ENCODE results near the gene RGS12. TPM values are rescaled to one million over a fixed set of nuclear protein-coding genes. Genes with fewer than 3 reads are reported as not detected.

Gene RGS12
- total RNA-seq, 1 donor from 2014 or later = 69.5 TPM

DNA sequence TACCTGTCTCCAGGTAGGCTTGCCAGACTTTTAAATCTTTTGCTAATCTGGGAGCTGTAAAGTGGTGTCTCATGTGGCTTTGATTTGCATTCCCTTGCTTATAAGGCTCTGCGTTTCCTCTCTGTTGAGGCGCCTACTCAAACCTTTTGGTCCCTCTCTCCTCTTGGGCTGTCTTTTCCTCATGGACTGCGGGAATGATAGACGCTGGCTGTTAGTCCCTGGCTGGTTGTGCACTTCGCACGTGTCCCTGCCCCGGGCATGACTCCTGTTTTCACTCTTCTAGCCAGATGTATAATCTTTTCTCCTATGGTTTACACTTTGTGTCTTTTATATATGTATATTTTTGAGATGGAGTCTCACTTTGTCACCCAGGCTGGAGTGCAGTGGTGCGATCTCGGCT lies 39.7 kb downstream of the RGS12 start:
- Mint-ChIP-seq H3K4me3 (no peak overlapping the region), H3K9me3 (no peaks in the 10 kb centered on the region), H3K27me3 (ENCODE audit: low read depth) (no peaks in the 10 kb centered on the region), H3K36me3 (ENCODE audit: low read depth) (peaks cover 11% of the 10 kb centered on the region), H3K27ac (ENCODE audit: unreplicated experiment) (no peak overlapping the region), H3K4me1 (peaks cover 30% of the 10 kb centered on the region)
- TF ChIP-seq, protein P1, sequence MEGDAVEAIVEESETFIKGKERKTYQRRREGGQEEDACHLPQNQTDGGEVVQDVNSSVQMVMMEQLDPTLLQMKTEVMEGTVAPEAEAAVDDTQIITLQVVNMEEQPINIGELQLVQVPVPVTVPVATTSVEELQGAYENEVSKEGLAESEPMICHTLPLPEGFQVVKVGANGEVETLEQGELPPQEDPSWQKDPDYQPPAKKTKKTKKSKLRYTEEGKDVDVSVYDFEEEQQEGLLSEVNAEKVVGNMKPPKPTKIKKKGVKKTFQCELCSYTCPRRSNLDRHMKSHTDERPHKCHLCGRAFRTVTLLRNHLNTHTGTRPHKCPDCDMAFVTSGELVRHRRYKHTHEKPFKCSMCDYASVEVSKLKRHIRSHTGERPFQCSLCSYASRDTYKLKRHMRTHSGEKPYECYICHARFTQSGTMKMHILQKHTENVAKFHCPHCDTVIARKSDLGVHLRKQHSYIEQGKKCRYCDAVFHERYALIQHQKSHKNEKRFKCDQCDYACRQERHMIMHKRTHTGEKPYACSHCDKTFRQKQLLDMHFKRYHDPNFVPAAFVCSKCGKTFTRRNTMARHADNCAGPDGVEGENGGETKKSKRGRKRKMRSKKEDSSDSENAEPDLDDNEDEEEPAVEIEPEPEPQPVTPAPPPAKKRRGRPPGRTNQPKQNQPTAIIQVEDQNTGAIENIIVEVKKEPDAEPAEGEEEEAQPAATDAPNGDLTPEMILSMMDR (conservative IDR thresholded peaks at IDR 0.05) = no peak
- DNase-seq (ENCODE audit: low read depth, low spot score) = no peak

DNA sequence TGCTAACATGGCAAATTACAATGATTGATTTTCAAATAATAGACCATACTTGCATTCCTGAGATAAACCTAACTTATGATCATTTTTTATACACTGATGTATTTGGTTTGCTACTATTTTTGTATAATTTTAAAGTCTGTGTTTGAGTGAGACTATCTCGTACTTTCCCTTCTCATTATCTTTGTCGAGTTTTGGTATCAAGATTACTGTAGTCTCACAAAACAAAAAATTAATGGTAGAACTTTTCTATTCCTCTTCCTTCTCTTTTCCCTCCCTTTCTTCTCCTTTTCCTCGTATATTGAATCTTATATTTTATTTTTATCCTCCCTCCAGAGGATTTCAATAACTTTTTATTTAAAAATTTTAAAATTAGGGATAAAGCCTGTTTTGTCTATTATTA lies 41.5 kb downstream of the RGS12 start:
- H3K27ac Mint-ChIP-seq (ENCODE audit: unreplicated experiment) = no peak overlapping the region
- H3K4me1 Mint-ChIP-seq = peaks cover 26% of the 10 kb centered on the region
- no peaks in the 10 kb centered on the region for H3K9me3 Mint-ChIP-seq
- no peaks in the 10 kb centered on the region for H3K27me3 Mint-ChIP-seq (ENCODE audit: low read depth)
- TF ChIP-seq, protein P1 (conservative IDR thresholded peaks at IDR 0.05) = no peak
- no peak overlapping the region for H3K4me3 Mint-ChIP-seq
- peaks cover 10% of the 10 kb centered on the region for H3K36me3 Mint-ChIP-seq (ENCODE audit: low read depth)
- DNase-seq (ENCODE audit: low read depth, low spot score) = no peak

DNA sequence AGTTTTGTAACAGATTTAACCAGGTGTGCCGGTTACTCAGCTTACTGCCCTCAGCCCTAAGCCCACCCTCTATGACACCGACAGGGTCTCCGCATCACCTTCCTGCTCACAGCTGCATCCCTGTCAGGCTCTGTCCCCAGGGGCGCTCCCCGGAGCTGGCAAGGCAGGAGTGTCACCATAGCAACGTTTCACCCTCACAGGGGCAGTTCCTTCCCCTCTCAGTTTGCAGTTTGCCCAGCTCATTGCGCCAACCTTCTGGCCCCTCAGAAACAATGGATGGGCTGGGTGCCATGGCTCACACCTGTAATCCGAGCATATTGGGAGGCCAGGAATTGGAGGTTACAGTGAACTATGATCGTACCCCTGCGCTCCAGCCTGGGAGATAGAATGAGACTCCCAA lies 42.6 kb downstream of the RGS12 start:
- Mint-ChIP-seq H3K9me3 (no peaks in the 10 kb centered on the region), H3K4me1 (peaks cover 33% of the 10 kb centered on the region), H3K36me3 (ENCODE audit: low read depth) (peaks cover 10% of the 10 kb centered on the region), H3K4me3 (no peak overlapping the region), H3K27me3 (ENCODE audit: low read depth) (no peaks in the 10 kb centered on the region), H3K27ac (ENCODE audit: unreplicated experiment) (no peak overlapping the region)
- DNase-seq (ENCODE audit: low read depth, low spot score) = no peak
- TF ChIP-seq, protein P1 (conservative IDR thresholded peaks at IDR 0.05) = no peak

DNA sequence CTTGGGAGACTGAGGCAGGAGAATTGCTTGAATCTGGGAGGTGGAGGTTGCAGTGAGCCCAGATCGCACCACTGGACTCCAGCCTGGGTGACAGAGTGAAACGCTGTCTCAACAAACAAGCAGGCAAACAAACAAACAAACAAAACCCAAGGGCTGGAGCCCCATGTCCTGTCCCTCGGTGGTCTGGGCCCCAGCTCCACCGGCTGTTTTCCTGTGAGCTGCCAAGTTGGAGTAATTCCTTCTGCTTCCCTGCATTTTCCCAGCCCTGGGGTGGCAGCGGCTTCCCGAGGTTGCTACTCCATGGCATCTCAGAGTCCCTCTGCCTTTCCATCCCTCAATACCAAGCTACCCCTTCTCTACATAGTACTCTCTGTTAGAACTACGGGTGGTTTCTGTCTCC lies 43.2 kb downstream of the RGS12 start:
- no peaks in the 10 kb centered on the region for H3K9me3 Mint-ChIP-seq
- no peak overlapping the region for H3K27ac Mint-ChIP-seq (ENCODE audit: unreplicated experiment)
- no peak for DNase-seq (ENCODE audit: low read depth, low spot score)
- H3K4me1 Mint-ChIP-seq = peaks cover 30% of the 10 kb centered on the region
- H3K36me3 Mint-ChIP-seq (ENCODE audit: low read depth) = peaks cover 10% of the 10 kb centered on the region
- TF ChIP-seq, protein P1 (conservative IDR thresholded peaks at IDR 0.05) = no peak
- H3K27me3 Mint-ChIP-seq (ENCODE audit: low read depth) = no peaks in the 10 kb centered on the region
- H3K4me3 Mint-ChIP-seq = no peak overlapping the region

DNA sequence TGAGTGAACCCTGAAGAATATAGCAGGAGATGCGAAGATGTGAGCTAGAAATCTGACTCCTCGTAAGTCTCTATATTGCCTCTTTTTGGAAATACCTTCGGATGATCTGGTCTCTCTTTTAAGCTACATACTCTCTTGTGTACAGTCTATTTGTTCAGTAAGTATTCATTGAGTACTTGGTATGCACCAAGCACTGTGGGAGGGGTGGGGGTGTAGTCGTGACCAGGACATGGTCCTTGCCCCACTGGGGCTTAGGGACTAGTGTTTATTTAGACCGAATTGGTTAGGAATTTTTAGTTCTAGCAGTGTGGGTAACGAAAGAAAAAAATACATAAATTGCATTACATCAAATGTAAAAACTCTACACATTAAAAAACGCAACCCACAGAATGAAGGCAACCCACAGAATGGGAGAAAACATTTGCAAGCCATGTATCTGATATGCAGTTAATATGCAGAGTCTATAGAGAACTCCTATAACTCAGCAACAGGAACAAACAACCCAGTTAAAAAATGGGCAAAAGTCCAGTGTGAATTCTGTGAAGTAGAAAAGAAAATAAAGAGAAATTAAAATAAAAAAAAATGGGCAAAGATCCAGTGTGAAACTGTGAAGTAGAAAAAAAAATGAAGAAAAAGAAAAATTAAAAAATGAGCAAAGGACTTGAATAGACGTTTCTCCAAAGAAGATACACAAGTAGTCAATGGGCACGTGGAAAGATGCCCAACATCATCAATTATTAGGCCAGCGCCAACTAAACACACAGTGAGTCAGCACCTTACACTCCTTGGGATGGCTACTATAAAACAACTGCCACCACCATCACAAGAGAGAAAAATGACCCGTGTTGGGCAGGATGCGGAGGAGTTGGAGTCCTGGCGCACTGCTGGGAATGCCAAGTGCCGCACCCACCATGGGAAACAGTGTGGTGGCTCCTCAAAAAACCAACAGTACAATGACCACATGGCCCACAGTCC lies 43.8 kb downstream of the RGS12 start:
- peak overlapping the region; percentile 19 for H3K27ac Mint-ChIP-seq (ENCODE audit: unreplicated experiment)
- no peak for DNase-seq (ENCODE audit: low read depth, low spot score)
- peaks cover 30% of the 10 kb centered on the region for H3K4me1 Mint-ChIP-seq
- H3K36me3 Mint-ChIP-seq (ENCODE audit: low read depth) = peaks cover 10% of the 10 kb centered on the region
- TF ChIP-seq, protein P1 (conservative IDR thresholded peaks at IDR 0.05) = no peak
- no peaks in the 10 kb centered on the region for H3K9me3 Mint-ChIP-seq
- H3K27me3 Mint-ChIP-seq (ENCODE audit: low read depth) = no peaks in the 10 kb centered on the region
- no peak overlapping the region for H3K4me3 Mint-ChIP-seq

Data from neural crest cell (in vitro differentiated cells).